GM18519 (cell line): ENCODE data around the gene RAB11FIP5.
"Not testable (repeated sequence)": the region's sequence is repeated elsewhere in the genome, so short reads cannot be mapped to it uniquely, and the experiment has no call there.

Experiments
- ATAC-seq: cut with Tn5 transposase; IDR thresholded peaks from one replicate; pipeline ENCODE4 v1.9.1; 2021; ENCODE audit warnings: mild to moderate bottlenecking, moderate library complexity; ENCODE audit not compliant: unreplicated experiment, low FRiP score

RAB11FIP5 gene

GRCh38 chr2:73110168-73111072, 2.3 kb downstream of the RAB11FIP5 start:
- ATAC-seq: no peak

GRCh38 chr2:73109431-73110167, 3.1 kb downstream of the RAB11FIP5 start:
- no peak for ATAC-seq

GRCh38 chr2:73107211-73107926, 5.4 kb downstream of the RAB11FIP5 start:
- no peak for ATAC-seq

GRCh38 chr2:73106791-73107190, 6.0 kb downstream of the RAB11FIP5 start:
- ATAC-seq: no peak

- ATAC-seq: no peak
Observed at GRCh38 chr2:73105511-73105971, 7.2 kb downstream of the RAB11FIP5 start.

GRCh38 chr2:73104933-73105332, 7.8 kb downstream of the RAB11FIP5 start:
- ATAC-seq: no peak

GRCh38 chr2:73103018-73103542, 9.7 kb downstream of the RAB11FIP5 start:
- no peak for ATAC-seq

GRCh38 chr2:73101626-73102256, 11.0 kb downstream of the RAB11FIP5 start:
- ATAC-seq: no peak

GRCh38 chr2:73100956-73101355, 11.8 kb downstream of the RAB11FIP5 start:
- ATAC-seq: no peak

- ATAC-seq: no peak
Observed at GRCh38 chr2:73099486-73099885, 13.3 kb downstream of the RAB11FIP5 start.

- no peak for ATAC-seq
Observed at GRCh38 chr2:73095910-73096309, 16.8 kb downstream of the RAB11FIP5 start.

GRCh38 chr2:73093601-73094218, 19.0 kb downstream of the RAB11FIP5 start:
- ATAC-seq: not testable (repeated sequence)

- no peak for ATAC-seq
Observed at GRCh38 chr2:73092146-73092783, 20.5 kb downstream of the RAB11FIP5 start.

- no peak for ATAC-seq
Observed at GRCh38 chr2:73091696-73092095, 21.1 kb downstream of the RAB11FIP5 start.

GRCh38 chr2:73091164-73091563, 21.6 kb downstream of the RAB11FIP5 start:
- ATAC-seq: no peak

- no peak for ATAC-seq
Observed at GRCh38 chr2:73089270-73090030, 23.3 kb downstream of the RAB11FIP5 start.

- no peak for ATAC-seq
Observed at GRCh38 chr2:73088703-73089102, 24.0 kb downstream of the RAB11FIP5 start.

GRCh38 chr2:73088211-73088610, 24.5 kb downstream of the RAB11FIP5 start:
- ATAC-seq: no peak
